Heart right ventricle (tissue), 16 donors: ENCODE results near the gene MYORG. TPM values are rescaled to one million over a fixed set of nuclear protein-coding genes. Genes with fewer than 3 reads are reported as not detected.
A peak's percentile ranks its signal among the peaks of the same experiment; 100 is the strongest.

Experiments used
- ATAC-seq, 8 donors: fragments of 200-7000 bp; cut with Tn5 transposase; one replicate each; pipeline ENCODE4 v1.9.1; 2020; ENCODE audit warnings: mild to moderate bottlenecking in 8 of 8, moderate library complexity in 8 of 8, moderate number of reproducible peaks in 1 of 8
- DNase-seq, 2 donors: peaks; one replicate each; pipeline ENCODE4 v3.0.0-alpha.2; 2020
- H3K27ac ChIP-seq, 10 donors: fragments of 200-600 bp; sonication (generic) in 2 of 10; one replicate each; pipeline versions ENCODE4 v1.5.0 to v1.8.0; 2020 to 2022; ENCODE audit warnings: mild to moderate bottlenecking in 3 of 10
- H3K27me3 ChIP-seq, 7 donors: fragments of 200-600 bp; one replicate each; pipeline ENCODE4 v1.8.0; 2021 to 2022; ENCODE audit warnings: mild to moderate bottlenecking in 2 of 7
- H3K36me3 ChIP-seq, 9 donors: fragments of 200-600 bp; sonication (generic) in 1 of 9; one replicate each; pipeline versions ENCODE4 v1.5.0 to v1.8.0; 2020 to 2022; ENCODE audit warnings: mild to moderate bottlenecking in 2 of 9
- H3K4me1 ChIP-seq, 9 donors: fragments of 200-600 bp; sonication (generic) in 1 of 9; one replicate each; pipeline versions ENCODE4 v1.5.0 to v1.8.0; 2020 to 2022; ENCODE audit warnings: mild to moderate bottlenecking in 4 of 9
- H3K4me3 ChIP-seq, 10 donors: fragments of 200-600 bp; sonication (generic) in 2 of 10; one replicate each; pipeline versions ENCODE4 v1.5.0 to v1.8.0; 2020 to 2022; ENCODE audit warnings: mild to moderate bottlenecking in 7 of 10, moderate library complexity in 2 of 10
- H3K9me3 ChIP-seq, 11 donors: fragments of 200-600 bp in 10 of 11; sonication (generic) in 2 of 11; one replicate each; pipeline versions ENCODE4 v1.5.0 to v1.8.0; 2013 to 2022; ENCODE audit warnings: mild to moderate bottlenecking in 2 of 11, control low read depth in 1 of 11, moderate library complexity in 1 of 11
- CTCF ChIP-seq, 9 donors: fragments of 200-600 bp; sonication (generic) in 2 of 9; IDR thresholded peaks; one replicate each; pipeline versions ENCODE4 v1.5.0 to v1.8.0; 2021 to 2022; ENCODE audit warnings: antibody characterized with exemption in 9 of 9, mild to moderate bottlenecking in 5 of 9, moderate library complexity in 1 of 9
- WGBS, 2 donors: extraction: QIAGEN DNeasy Blood & Tissue Kit; methylation state at CpG; one replicate each; pipeline ENCODE4 v1.1.7; 2013; ENCODE audit warnings: inconsistent platforms in 1 of 2; 5-methylcytosine and 5-hydroxymethylcytosine counted together
- intact Hi-C, 10 donors: fragments of 100-400 bp; cut with DNase I; formaldehyde crosslinking; loops; one replicate each; pipeline versions ENCODE4 v1.11.1 to v1.14.2; 2022
- polyA plus RNA-seq, 2 donors: library from polyadenylated mRNA; stranded (reverse); fragments of 200-250 nt; gene quantifications; one replicate each; pipeline ENCODE4 v1.2.3, GENCODE V29; 2013
- total RNA-seq, 10 donors: library from RNA; stranded (reverse); fragmentation: NEBNext Ultra II Directional in 3 of 10; extraction: Animal tissue kit (Norgen Biotek cat#: 25700) in 3 of 10; gene quantifications; one replicate each; pipeline versions ENCODE4 v1.2.1 to v1.2.4, GENCODE V29; 2021 to 2023
- donor health status: Arrhythmogenic right ventricular cardiomyopathy.
- donor health status: ischemic (EF 13 %, LVEDD 7.1; RV severe dilation, severe dysfunction).
- donor health status: healthy with polysubstance abuse.
- donor health status: DM: no; HTN: yes; CAD: no.
- donor health status: DM: no; HTN: no; CAD: no.
- donor health status: ischemic (EF 25% LVEDD 6.9; RV normal size, moderate dysfunction).
- donor health status: ischemic (EF 25% LVEDD 5.7; RV mildly dilated, moderate dysfunction).
- donor health status: healthy.
- donor health status: DM: yes; HTN: yes; CAD: no.
- donor health status: Ischemic cardiomyopathy.
- donor health status: ischemic (EF 35%, LVEDD 5.7; RV mildly dilated, moderate dysfunction).
- donor health status: nonischemic (EF 11% LVEDD 7.7; RV severe dilation, severe dysfunction).
- donor health status: DM: yes; HTN: yes; CAD: no.
- donor health status: PGD.
- donor health status: ischemic (EF 29% LVEDD 5.4; RV normal size, mild dysfunction).
- donor health status: nonischemic (EF 23%, LVEDD 6.1; RV moderate dilation, normal function).

Gene MYORG
- total and polyA plus RNA-seq, 12 donors, result 1.3 to 9.1 (median 6.3) TPM

DNA sequence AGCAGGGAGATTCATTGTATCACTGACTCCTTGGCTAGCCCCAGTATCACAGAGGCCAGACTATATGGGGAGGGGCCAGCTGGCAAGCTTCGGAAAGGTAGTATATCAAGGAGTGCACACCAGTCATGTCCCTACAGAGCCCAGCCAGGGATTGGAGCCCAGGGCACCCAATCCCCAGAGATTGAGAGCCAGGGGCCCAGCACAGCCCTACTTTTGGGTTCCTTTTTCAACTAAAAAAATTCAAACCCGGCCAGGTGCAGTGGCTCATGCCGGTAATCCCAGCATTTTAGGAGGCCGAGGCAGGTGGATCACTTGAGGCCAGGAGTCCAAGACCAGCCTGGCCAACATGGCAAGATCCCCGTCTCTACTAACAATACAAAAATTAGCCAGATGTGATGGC lies 5.4 kb upstream of the MYORG start:
- Histone ChIP-seq H3K27ac (no peak overlapping the region), H3K4me3 (peak overlapping the region in 3 of 10 donors; percentile 66 to 86 (median 71)), H3K27me3 (peaks cover 0 to 9% (median 0%) of the 10 kb centered on the region in 7 donors), H3K9me3 (no peaks in the 10 kb centered on the region), H3K36me3 (no peaks in the 10 kb centered on the region), H3K4me1 (peaks cover 6 to 36% (median 28%) of the 10 kb centered on the region in 9 donors)
- intact Hi-C loops, result loop anchor here in 2 of 10 donors (10.0 kb wide), 2 partner anchors 53 to 127 kb away; no protein-coding TSS in a partner anchor
- TF ChIP-seq CTCF (IDR thresholded peaks at IDR 0.05), result no peak
- DNase-seq (no peak), ATAC-seq (no peak)
- 86 to 97% methylated on average over 5 of the region's 5 CpGs for WGBS, 2 donors

GRCh38 chr9:34381323-34381722 lies 4.6 kb upstream of the MYORG start:
- Histone ChIP-seq H3K4me3 (peak overlapping the region; percentile 16 to 86 (median 65)), H3K27me3 (peaks cover 0 to 9% (median 0%) of the 10 kb centered on the region in 7 donors), H3K4me1 (peaks cover 6 to 39% (median 30%) of the 10 kb centered on the region in 9 donors), H3K27ac (peak overlapping the region in 9 of 10 donors; percentile 13 to 90 (median 82)), H3K36me3 (no peaks in the 10 kb centered on the region), H3K9me3 (no peaks in the 10 kb centered on the region)
- intact Hi-C loops, result loop anchor here in 2 of 10 donors (10.0 kb wide), 2 partner anchors 53 to 127 kb away; no protein-coding TSS in a partner anchor
- 28 to 38% methylated on average over 17 of the region's 17 CpGs for WGBS, 2 donors
- TF ChIP-seq CTCF (IDR thresholded peaks at IDR 0.05), result no peak
- ATAC-seq (peak in 6 of 8 donors; percentile 5 to 23 (median 14)), DNase-seq (peak; percentile 39 to 42)

- 4 to 5% methylated on average over 45 to 59 of the region's 59 CpGs for WGBS, 2 donors
- peak overlapping the region; percentile 16 to 86 (median 65) for H3K4me3 ChIP-seq
- no peaks in the 10 kb centered on the region for H3K36me3 ChIP-seq
- no peaks in the 10 kb centered on the region for H3K9me3 ChIP-seq
- peak in 1 of 9 donors; percentile 17 for TF ChIP-seq CTCF (IDR thresholded peaks at IDR 0.05)
- intact Hi-C loops, result loop anchor here in 2 of 10 donors (10.0 kb wide), 2 partner anchors 54 to 126 kb away; no protein-coding TSS in a partner anchor
- peak overlapping the region in 9 of 10 donors; percentile 13 to 90 (median 82) for H3K27ac ChIP-seq
- H3K27me3 ChIP-seq, result peaks cover 0 to 9% (median 0%) of the 10 kb centered on the region in 7 donors
- peaks cover 6 to 45% (median 36%) of the 10 kb centered on the region in 9 donors for H3K4me1 ChIP-seq
- DNase-seq, result peak; percentile 72 to 86
- ATAC-seq, result peak; percentile 71 to 85 (median 79)
Observed at GRCh38 chr9:34380511-34381315, 4.0 kb upstream of the MYORG start.

DNA sequence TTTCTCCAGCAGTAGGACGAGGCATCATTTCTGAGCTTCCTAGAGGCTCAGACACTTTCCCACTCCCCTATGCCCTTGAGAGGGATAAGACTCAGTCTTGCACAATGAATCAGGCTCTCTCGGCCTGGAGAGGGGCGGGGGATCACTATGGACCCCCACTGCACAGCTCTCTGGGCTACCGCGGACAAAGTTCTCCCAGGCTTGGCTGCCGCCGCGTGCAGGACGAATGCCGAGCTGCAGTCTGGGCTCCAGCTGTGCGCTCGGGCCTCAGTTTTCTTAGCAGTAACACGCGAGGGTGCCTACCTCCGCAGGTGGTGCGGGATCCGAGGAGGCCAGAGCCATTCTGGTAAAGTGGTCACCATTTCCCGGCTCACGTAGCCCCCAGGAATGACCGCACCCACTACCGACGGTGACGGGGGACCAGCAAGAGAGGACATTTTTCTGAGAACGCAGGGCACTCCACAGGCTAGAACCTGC lies 3.4 kb upstream of the MYORG start:
- DNase-seq, result no peak
- peak overlapping the region in 9 of 10 donors; percentile 13 to 90 (median 82) for H3K27ac ChIP-seq
- H3K27me3 ChIP-seq, result peaks cover 0 to 9% (median 0%) of the 10 kb centered on the region in 7 donors
- 51 to 53% methylated on average over 24 of the region's 24 CpGs for WGBS, 2 donors
- intact Hi-C loops, result loop anchor here in 2 of 10 donors (10.0 kb wide), 2 partner anchors 55 to 125 kb away; no protein-coding TSS in a partner anchor
- H3K4me1 ChIP-seq, result peaks cover 6 to 51% (median 39%) of the 10 kb centered on the region in 9 donors
- H3K4me3 ChIP-seq, result peak overlapping the region in 9 of 10 donors; percentile 25 to 86 (median 66)
- no peak for TF ChIP-seq CTCF (IDR thresholded peaks at IDR 0.05)
- no peaks in the 10 kb centered on the region for H3K36me3 ChIP-seq
- no peak for ATAC-seq
- H3K9me3 ChIP-seq, result no peaks in the 10 kb centered on the region
